ENCODE results near the gene KCNQ1. TPM values are rescaled to one million over a fixed set of nuclear protein-coding genes. Genes with fewer than 3 reads are reported as not detected.

Gene KCNQ1
- total and polyA plus RNA-seq, 9 of the 15 experiments (the other 6 are each of a cell fraction or from before 2014, with no cell fraction given): 0.44 TPM; not detected in 8

GRCh38 chr11:2461956-2462542 is 17.2 kb downstream of the KCNQ1 start:
- BruUV-seq (replicated peaks): no TSS peak
- H3K9ac ChIP-seq (ENCODE audit: insufficient read depth in 1 of 2, low read depth in 2 of 2, low read length in 2 of 2): no peak overlapping the region
- ATAC-seq (no peak), DNase-seq (ENCODE audit: extremely low read depth in 1 of 4, low spot score in 3 of 4) (no peak), FAIRE-seq (no peak)
- no peaks in the 10 kb centered on the region for H3K9me3 ChIP-seq (replicated peaks; ENCODE audit: control insufficient read depth, insufficient read depth, low read depth, low read length)
- ChIA-PET POLR2A (no interaction called here), CTCF (ENCODE audit: low intra/inter-chr PET ratio) (interaction anchor here (0.7 kb wide), 1 partner anchor 271 kb away, joined by 3 read pairs; no protein-coding TSS in a partner anchor)
- no peak overlapping the region for H3K27ac ChIP-seq (ENCODE audit: extremely low read depth, low read depth, low read length)
- intact Hi-C loops (cut with micrococcal nuclease) (no loop called here), in situ Hi-C loops (cut with MboI) (no loop called here)
- H2AFZ ChIP-seq (ENCODE audit: low read depth, low read length): no peak overlapping the region
- H3K4me3 ChIP-seq: no peak overlapping the region
- TF ChIP-seq HOMEZ (CRISPR knock-in tag; IDR thresholded peaks at IDR 0.05) (no peak), ZNF778 (CRISPR knock-in tag; IDR thresholded peaks at IDR 0.05) (no peak), CREB3L1 (IDR thresholded peaks at IDR 0.05; ENCODE audit: borderline replicate concordance, low read depth) (no peak), ARID2 (IDR thresholded peaks at IDR 0.05) (no peak), ZNF197 (CRISPR knock-in tag; IDR thresholded peaks at IDR 0.05; ENCODE audit: low read depth) (no peak), BCOR (IDR thresholded peaks at IDR 0.05) (no peak), CUX1 (CRISPR knock-in tag; IDR thresholded peaks at IDR 0.05) (no peak), ZNF551 (CRISPR knock-in tag; IDR thresholded peaks at IDR 0.05) (no peak), ZNF24 (IDR thresholded peaks at IDR 0.05) (no peak), KDM2B (CRISPR knock-in tag; IDR thresholded peaks at IDR 0.05) (no peak), USF1 (CRISPR knock-in tag; IDR thresholded peaks at IDR 0.05) (no peak)
- H3K9me1 ChIP-seq (ENCODE audit: control insufficient read depth, insufficient read depth, low read length): peaks cover under 1% of the 10 kb centered on the region
- H3K27me3 ChIP-seq (ENCODE audit: control insufficient read depth in 2 of 2, insufficient read depth in 2 of 2, low read length in 2 of 2): peaks cover 10 to 58% of the 10 kb centered on the region in 2 experiments; a peak in 4 of 5 replicates
- no peak overlapping the region for H3K4me2 ChIP-seq (ENCODE audit: insufficient read depth, low read length)
- H3K4me1 ChIP-seq (replicated peaks in 1 of 2; ENCODE audit: control insufficient read depth in 2 of 2, insufficient read depth in 2 of 2, low read length in 2 of 2): peaks cover 0 to 30% of the 10 kb centered on the region in 2 experiments; a peak in 2 of 5 replicates
- WGBS (ENCODE audit: insufficient coverage, low coverage, missing lambda C conversion rate): 8% methylated on average over 12 of the region's 14 CpGs
- no peaks in the 10 kb centered on the region for H3K36me3 ChIP-seq (ENCODE audit: control insufficient read depth, insufficient read depth, low read length)
- H3K79me2 ChIP-seq (ENCODE audit: control insufficient read depth, insufficient read depth, low read length): no peaks in the 10 kb centered on the region
- peaks cover 8% of the 10 kb centered on the region; the same call in 1 of the 2 replicates for H4K20me1 ChIP-seq (replicated peaks; ENCODE audit: control insufficient read depth, insufficient read depth, low read length)
